HG03196 (cell line): ENCODE measurements around the gene MAP3K8.
"Not testable (repeated sequence)": the region's sequence is repeated elsewhere in the genome, so short reads cannot be mapped to it uniquely, and the experiment has no call there.

Experiments
- ATAC-seq: cut with Tn5 transposase; IDR thresholded peaks from one replicate; pipeline ENCODE4 v1.9.1; 2021; ENCODE audit not compliant: unreplicated experiment

Gene MAP3K8

DNA sequence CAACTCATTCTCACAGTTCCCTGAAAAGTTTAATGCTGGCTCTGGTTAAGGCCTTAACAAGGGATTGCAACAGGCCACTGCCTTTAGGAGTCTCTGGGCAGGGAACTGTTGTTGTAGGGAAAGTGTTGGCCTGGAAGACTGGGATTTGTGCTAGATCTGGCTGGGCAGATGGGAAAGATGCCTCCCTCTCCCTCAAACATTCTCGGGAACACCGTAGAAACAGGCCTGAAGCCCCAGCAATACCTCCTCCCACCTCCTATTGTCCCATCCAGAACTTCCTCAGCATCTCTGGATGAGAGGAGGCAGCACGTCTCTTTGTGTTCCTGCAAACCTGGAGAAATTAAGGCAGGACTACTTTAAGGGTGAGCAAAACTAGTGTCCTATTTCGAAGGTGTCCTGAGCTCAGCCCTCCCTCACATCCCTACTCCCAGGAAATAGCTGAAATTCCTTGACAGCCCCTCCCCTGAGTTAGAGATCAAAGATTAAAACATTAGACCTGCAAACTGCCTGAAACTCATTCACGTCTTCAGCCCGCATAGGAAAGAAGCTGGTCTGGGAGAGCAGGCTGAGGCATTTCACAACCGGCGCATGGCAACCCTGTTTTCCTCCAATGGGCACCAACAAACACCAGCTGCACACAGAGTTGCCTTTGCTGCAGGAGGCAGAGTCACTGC is 10.9 kb upstream of the MAP3K8 start:
- ATAC-seq: no peak

DNA sequence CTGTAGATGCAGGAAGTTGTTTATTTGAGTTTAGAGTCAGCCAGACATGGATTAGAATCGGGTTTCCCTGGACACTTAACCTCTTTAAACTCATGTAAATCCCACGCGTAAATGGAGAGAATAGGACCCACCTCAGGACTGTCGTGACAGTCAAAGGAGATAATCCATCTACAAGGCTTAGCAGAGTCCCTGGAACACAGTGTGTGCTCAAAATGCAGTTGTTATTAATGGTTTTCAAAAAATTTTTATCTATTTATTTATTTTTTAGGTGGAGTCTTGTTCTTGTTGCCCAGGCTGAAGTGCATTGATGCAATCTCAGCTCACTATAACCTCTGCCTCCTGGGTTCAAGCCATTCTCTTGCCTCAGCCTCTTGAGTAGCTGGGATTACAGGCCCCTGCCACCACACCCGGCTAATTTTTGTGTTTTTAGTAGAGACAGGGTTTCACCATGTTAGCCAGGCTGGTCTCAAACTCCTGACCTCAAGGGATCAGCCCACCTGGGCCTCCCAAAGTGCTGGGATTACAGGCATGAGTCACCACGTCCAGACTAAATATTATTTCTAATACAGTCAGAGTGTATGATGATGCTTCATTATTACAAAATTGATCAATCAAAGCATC is 10.2 kb upstream of the MAP3K8 start:
- not testable (repeated sequence) for ATAC-seq

DNA sequence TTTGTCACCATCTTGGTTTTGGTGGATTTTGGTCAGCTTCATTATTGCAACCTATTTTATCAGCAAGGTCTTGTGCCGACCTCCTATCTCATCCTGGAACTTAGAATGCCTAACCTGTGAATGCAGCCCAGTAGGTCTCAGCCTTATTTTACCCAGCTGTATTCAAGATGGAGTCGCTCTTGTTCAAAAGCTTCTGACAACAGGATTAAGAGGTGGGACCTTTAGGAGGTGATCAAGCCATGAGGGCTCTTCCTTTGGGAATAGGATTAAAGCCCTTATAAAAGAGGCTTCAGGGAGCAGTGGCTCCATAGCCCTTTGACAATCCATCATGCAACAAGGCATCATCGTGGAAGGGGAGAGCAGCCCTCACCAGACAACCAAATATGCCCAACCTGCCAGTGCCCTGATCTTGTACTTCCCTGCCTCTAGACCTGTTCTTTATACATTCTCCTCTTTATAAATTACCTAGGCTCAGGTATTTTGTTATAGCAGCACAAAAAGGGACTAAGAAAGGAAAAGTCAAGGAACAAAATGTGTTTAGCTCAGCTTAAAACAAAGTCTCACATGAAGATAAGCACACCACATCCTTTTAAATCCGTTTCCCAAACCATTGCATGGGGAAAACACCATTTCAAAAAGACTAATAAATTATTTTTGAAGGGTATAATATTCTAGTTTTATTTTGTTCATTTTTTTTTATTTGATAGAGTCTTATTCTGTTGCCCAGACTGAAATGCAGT is 8.5 kb upstream of the MAP3K8 start:
- no peak for ATAC-seq

DNA sequence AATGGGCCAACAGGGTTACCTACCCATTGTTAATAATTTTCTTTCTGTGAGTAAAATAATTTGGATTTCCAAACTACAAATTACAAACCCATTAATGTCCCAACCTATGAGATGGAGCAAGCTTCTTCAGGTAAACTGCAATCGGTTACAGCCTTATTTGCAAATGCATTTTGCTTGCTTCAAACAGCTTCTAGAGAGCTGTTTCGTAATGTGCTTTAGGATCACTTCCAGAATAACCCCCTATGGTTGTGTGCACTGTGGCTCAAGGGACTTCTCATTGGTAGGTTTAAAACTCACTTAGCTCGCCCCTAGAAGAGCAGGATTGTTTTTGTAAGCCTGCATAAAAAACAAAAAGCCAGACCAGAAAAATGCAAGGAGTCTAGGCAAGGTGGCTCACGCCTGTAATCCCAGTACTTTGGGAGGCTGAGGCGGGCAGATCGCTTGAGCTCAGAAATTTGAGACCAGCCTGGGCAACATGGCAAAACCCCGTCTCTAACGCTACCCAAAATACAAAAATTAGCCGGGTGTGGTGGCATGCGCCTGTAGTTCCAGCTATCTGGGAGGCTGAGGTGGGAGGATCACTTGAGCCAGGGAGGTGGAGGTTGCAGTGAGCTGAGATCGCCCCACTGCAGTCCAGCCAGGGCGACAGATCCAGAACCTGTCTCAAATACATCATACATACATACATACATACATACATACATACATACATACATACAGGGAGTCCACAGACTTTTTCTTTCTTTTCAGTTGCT is 3.3 kb upstream of the MAP3K8 start:
- no peak for ATAC-seq

DNA sequence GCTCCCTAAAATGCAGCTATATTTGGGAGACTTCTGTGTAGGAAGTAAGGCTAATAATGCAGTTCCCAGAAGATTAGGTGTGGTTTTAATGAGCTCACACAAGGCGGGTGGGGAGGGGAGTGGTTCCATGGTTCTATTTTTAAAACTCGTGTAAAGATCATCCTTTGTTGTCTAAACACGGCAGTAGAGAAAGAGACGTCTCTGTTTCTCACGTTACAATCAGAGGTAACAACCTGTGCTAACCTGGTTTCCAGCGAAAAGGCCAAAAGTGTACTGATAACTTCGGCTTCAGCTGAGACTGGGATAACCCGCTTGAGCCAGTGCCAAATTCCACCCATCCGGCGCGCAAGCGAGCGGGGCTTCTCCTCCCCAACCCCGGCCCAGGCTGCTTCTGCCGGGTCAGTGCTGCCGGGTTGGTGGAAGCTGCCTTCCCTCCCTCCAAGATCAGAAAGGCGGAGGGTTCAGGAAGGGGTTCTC is 2.5 kb upstream of the MAP3K8 start:
- no peak for ATAC-seq

DNA sequence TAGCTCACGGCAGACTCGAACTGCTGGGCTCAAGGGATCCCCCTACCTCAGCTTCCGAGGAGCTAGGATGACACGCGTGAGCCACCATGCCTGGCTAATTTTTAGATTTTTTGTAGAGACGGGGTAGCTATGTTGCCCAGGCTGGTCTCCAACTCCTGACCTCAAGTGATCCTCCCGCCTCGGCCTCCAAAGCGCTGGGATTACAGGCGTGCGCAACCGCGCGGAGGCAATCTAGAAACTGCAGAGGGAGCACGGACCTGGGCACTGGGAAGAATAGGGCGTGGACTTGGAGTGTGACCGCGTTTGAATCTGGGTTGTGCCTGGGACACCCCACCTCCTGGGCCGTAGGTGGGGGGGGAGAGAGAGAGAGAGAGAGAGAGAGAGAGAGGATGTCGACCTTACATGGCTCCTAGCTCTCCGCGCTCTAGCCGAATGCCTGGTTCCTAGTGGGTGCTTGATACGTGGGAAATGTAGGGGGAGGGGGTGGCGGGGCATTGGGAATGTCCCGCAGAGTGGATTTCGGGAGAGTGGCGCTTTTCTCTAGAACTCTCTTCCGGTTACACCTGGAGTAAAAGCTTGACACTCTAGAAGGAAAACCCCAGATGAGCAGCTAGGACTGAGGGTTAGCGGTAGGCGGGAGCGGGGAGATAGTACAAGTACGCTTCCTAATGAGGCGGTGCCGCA is 1.2 kb upstream of the MAP3K8 start:
- peak; percentile 2 for ATAC-seq

DNA sequence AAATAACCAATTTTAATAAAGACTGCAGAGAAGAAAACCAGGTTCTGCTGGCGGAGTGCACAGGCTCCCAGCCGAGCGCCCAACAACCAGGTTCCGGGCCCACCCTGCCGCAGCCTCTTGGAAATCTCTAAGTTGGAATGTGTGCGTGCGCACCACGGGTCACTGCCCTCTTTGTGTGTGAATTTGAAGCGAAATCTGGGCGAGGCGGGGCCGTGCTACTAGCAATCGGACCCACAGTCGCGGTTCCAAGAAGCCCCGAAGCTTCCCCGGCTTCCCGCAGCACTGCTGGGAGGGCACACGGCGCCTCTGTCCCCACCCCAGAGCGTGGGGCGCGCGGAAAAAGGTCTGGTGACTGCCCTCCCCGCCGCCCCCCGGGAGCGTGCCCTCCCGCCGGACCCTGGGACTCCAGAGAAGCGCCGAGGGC is 666 bp upstream of the MAP3K8 start:
- peak; percentile 26 for ATAC-seq

DNA sequence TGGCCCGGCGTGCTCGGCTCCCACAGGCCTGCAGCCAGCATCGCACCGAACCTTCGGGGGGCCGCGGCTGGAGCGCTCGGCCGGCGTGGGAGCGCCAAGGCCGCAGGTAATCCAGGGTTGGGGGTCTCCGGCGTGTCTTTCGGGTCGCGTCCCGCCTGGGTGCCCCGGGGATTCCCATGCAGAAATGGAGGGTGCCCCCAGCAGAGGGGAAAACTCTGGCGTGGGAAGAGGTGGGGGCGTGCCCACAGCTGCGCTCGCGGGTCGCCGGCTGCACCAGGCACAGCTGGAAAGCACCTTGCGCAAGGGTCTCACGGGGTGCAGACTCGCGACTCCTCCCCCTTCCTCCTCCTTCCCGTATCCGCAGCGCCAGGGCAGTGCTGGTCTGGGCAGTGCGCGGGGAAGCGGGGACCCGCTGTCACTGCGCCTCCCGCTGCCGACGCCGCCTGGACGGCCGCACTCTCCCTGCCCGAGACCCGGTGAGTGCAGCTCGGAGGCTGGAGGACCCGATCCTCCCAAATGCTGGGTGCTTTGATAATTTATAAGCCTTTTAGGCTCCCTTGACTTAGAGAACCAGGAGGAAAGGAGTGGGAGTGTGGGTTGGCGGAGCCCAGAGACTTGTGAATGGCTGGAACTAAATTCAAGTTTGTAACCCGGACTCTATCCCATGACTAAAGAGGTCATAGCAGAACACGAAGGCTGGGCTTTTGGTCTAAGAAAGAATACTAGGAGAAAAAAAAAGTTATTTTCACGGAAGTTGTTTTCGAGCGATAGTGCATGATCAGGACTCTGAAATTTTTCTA is 489 bp downstream of the MAP3K8 start:
- ATAC-seq: peak; percentile 51

DNA sequence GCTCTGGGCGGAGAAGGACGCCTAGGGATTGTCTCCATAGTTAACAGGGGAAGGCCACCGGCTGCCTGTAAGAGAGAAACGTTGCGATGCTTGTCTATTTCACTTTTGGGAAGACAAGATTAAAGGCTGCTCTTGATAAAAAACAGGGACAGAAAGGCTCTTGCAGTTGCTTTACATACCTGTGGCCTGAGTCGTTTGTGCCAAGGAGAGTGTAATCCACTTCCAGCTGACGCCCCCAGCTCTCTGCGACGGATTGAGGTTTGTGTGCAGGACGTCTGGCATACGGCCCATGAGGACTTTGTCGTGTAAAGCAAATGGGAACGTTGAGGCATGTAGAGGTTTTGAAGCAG is 1.1 kb downstream of the MAP3K8 start:
- ATAC-seq: no peak

DNA sequence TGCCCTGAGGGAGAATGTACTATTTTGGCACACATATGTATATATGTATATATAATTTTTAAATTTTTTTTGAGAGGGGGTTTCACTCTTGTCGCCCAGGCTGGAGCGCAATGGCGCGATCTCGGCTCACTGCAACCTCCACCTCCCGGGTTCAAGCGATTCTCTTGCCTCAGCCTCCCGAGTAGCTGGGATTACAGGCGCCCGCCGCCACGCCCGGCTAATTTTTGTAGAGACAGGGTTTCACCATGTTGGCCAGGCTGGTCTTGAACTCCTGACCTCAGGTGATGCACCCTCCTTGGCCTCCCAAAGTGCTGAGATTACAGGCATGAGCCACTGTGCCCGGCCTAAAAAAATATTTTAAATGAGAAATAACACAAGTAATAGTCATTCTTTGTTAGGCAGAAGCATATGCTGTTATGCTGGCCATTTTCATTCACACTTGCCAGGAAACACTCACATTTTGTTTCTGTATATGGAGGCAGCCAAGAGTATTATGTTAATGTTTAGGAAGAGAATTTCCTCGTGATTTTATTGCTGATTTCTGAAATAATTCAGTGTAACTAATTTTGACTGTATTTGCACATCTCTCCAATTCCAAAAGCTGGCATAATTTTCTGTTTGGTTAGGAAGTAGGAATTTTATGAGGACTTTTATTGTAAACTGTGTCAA is 1.6 kb downstream of the MAP3K8 start:
- ATAC-seq: not testable (repeated sequence)

DNA sequence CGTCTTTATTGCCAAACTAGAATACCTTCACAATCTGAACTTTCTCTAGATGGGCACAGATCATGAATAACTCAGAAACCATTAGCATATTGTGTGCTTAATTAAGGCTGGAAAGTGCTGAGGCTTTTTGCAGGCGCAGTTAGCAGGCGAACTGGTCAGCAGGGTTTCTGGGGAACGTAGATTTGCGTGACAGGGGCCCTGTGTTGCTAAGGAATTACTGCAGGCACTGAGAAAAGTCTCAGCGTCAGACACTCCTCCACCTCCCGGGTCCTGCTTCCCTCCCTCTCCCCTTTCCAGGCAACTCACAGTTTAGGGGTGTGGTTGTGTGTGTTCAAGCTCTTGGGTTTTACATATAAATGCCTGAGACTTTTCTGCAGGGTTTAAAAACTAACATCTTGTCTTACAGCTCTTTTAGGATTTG is 2.2 kb downstream of the MAP3K8 start:
- ATAC-seq: no peak

DNA sequence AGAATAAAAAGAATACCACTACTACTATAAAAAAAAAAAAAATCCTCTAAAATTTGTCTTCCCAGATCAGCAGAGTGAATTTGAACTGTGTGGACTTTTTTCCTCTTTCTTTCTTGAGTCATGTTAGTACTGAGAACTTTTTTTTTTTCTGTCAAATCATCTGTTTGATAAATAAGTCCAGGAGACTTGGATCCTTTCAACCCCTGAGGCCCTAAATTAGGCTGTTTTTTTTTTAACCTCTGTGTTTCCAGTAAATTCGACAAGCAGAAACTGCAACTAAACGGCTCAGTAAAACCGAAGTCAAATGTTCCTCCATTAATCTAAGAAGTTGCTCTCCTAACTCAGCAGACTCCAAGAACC is 2.7 kb downstream of the MAP3K8 start:
- ATAC-seq: no peak

DNA sequence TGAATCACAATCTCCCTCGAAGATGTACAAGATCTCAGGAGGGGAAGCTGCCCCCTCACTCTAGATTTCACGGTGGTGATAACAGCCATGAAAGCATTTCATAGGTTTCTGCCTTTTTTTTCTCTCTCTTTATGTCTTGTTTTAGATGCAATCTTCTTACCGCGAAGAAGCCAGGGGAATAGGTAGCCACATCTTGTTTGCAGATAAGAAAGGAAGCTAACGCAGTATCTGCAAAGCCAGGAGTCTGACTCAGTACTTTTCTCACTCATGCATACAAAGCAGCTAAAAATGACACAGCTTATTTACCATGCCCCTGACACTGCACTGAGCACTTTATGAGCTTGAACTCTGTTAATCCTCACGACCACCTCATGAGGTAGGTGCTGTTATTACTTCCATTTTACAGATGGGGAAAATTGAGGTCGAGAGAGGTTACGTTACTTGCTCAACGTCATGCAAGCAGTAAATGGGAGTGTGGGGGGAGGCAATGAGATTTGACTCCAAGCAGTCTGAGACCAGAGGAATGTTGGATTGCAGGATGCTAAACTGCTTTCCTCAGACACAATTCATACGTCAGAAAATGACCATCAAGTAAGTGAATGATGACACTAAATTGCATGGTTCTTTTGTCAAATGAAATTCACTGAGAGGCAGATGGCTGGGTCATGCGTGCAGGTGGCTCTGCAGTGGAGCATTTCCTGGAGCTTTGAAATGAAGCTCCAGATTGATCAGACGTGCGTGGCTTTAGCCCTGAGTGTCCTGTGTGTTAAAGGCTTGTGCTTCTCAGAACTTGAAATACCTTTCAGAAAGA is 3.3 kb downstream of the MAP3K8 start:
- no peak for ATAC-seq

DNA sequence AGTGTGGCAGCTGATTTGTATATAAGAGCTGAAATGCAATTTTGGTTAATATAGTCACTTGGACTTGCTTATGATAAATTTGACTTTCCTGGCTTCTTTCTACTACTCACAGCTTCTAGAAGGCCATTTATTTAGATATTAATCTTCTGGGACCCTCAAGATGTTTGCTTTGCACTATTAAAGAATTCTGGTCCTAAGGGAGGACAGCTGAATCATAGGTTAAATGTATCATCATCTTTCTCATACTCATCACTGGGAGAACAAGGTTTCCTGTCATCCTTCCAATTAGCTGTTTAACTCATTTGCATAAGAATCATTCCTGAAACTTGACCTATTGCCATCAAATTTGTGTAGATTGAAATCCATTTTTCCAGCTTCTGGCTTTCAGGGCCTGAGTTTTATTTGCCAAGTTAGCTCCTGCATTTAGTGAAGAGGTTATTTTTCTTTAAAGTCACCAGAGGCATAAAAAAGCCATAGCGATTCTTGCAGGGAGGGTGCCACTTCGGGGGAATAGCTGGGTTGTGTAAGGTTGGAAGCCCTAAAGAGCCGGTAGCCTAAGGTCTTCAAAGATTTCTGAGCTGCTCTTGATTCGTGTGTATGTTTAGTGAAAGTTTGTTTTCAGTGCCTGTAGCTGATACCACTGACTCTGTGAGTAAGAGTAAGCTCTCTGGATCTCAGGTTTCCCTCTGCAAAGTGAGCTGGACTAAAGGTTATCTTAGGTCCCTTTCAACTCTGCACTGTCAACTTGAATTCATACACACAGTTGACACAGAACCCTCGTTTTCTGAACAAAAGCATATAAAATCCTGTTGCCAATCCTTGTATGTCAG is 4.3 kb downstream of the MAP3K8 start:
- no peak for ATAC-seq

DNA sequence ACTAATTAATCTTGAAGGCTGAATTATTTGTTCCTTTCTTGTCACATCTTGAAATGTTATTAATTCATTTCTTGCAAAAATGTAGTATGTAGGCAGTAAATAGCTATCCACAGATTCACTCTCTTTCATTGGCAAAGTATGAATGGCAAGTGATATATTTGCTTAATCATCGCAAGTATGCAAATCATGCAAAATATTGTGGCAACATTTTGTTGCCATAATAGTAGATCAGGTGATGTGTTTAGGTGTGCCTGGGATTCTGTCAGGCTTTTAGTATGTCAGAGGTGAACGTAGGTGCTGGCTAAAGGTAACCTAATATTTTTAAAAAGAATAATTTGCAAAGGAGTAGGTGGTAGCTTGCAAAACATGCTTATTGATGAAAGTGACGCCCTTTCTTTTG is 5.9 kb downstream of the MAP3K8 start:
- ATAC-seq: no peak

DNA sequence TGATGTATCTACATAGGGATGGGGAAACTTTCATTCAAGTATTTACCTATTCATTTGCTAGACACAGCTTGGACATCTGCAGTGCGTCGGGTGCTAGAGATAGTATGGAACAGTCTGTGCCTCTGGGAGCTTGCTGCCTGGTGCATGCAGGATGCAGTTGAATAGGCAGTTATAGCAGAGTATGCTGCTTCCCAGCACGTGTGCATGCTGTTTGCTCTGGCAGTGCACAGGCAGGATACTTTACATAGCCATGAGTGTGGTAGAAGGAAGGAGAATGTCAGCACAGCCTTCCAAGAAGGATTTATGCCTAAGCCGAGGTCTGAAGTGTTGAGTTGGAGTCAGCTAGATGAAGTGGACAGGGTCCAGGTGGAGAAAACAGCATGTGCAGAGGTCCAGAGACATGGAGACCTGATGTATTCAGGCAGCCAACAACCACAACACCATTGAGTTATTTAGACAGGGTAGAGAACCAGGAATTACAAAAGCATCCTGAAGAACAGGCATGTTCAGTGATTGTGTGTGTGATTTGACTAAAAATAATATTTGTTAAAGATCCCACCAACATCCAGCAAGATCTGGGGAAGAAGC is 8.1 kb downstream of the MAP3K8 start:
- no peak for ATAC-seq

DNA sequence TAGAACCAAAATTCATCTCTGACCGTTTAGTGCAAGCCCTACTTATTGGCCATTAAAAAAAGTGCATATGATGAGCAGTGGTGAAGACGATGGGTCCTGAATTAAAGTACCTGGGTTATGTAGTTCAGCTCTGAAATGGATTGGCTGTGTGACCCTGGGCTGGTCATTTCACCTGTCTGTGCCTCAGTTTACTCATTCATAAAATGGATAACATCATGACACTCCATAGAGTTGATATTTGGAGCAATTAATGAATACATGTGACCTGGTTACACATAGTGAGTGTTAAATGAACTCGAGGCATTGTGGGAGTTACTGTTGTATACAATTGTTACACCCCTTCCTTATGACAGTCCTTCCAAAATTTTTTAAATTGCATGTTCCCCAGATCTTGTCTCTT is 9.1 kb downstream of the MAP3K8 start:
- no peak for ATAC-seq

DNA sequence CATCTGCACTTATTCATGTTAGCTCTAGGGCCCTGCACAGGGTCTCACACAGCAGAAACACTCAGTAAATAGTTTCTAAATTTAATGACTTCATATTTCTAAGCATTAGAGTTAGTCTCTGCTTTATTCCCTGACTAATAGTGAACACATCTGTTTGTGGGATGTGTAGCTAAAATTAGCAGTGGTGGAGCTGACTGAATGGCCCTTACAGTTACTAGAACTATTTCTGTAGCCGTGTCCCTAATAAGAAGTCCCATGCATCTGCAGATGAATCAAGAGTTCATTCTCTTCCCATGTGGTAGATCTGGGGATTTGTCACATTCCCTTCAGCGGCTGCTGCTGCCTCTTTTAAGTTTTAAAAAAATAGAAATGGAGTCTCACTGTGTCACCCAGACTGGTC is 11.7 kb downstream of the MAP3K8 start:
- no peak for ATAC-seq
